ENCODE results near the gene LUC7L.
"Not testable (repeated sequence)": the region's sequence is repeated elsewhere in the genome, so short reads cannot be mapped to it uniquely, and the experiment has no call there.

LUC7L gene

GRCh38 chr16:178668-179015 is 50.6 kb downstream of the LUC7L start:
- DNase-seq: no peak

GRCh38 chr16:177981-178667 is 51.1 kb downstream of the LUC7L start:
- DNase-seq: no peak

GRCh38 chr16:177394-177822 is 51.8 kb downstream of the LUC7L start:
- no peak for DNase-seq

GRCh38 chr16:176477-177382 is 52.5 kb downstream of the LUC7L start, which contains the start of gene HBA1:
Gene HBA1, plus strand, starts transcription at chr16:176680. Its CDS starts 37 bp downstream, at chr16:176717.
- DNase-seq: not testable (repeated sequence)

GRCh38 chr16:176006-176405 is 53.2 kb downstream of the LUC7L start:
- not testable (repeated sequence) for DNase-seq

GRCh38 chr16:175011-175949 is 54.0 kb downstream of the LUC7L start:
- DNase-seq: no peak

- DNase-seq: not testable (repeated sequence)
Measured at GRCh38 chr16:173928-174769, 55.1 kb downstream of the LUC7L start.

- not testable (repeated sequence) for DNase-seq
Measured at GRCh38 chr16:173211-173854, 55.9 kb downstream of the LUC7L start.

- not testable (repeated sequence) for DNase-seq
Measured at GRCh38 chr16:172374-172941, 56.8 kb downstream of the LUC7L start, which contains the start of gene HBA2. Gene HBA2, plus strand, starts transcription at chr16:172876. Its CDS starts 37 bp downstream, at chr16:172913.

GRCh38 chr16:170788-171187 is 58.5 kb downstream of the LUC7L start:
- DNase-seq: no peak

GRCh38 chr16:170088-170507 is 59.2 kb downstream of the LUC7L start:
- DNase-seq: not testable (repeated sequence)

- no peak for DNase-seq
Measured at GRCh38 chr16:169014-169413, 60.2 kb downstream of the LUC7L start.

GRCh38 chr16:168424-168823 is 60.8 kb downstream of the LUC7L start:
- DNase-seq: no peak

- no peak for DNase-seq
Measured at GRCh38 chr16:167122-167690, 62.0 kb downstream of the LUC7L start.

- DNase-seq: no peak
Measured at GRCh38 chr16:166375-167121, 62.7 kb downstream of the LUC7L start.

GRCh38 chr16:165539-166374 is 63.5 kb downstream of the LUC7L start, which contains the start of gene HBM:
Gene HBM, plus strand, starts transcription at chr16:165978. Its CDS starts 20 bp downstream, at chr16:165998.
- DNase-seq: no peak

GRCh38 chr16:164827-165538 is 64.3 kb downstream of the LUC7L start:
- no peak for DNase-seq
